HepG2 (cell line): Measurements from ENCODE around the gene FSCN2. TPM values are rescaled to one million over a fixed set of nuclear protein-coding genes. Genes with fewer than 3 reads are reported as not detected.

Experiments used
- ATAC-seq: fragments of 200-7000 bp; cut with Tn5 transposase; 3 replicates; pipeline ENCODE4 v1.9.1; 2020; ENCODE audit warnings: mild to moderate bottlenecking, moderate library complexity
- BruUV-seq: library from RNA; stranded (reverse); fragments of 400-500 nt; replicated peaks from 2 replicates; lab custom pipeline; 2021; lab: Mats Ljungman, UMichigan
- CTCF ChIA-PET: fragments of 300-600 bp; formaldehyde crosslinking; extraction: SDS; loops from one replicate; lab custom pipeline; 2021; ENCODE audit warnings: low total read pairs, inconsistent platforms, low intra/inter-chr PET ratio; lab: Yijun Ruan, JAX
- POLR2A ChIA-PET: fragments of 350-600 bp; sonication (Branson Sonifier 250); formaldehyde crosslinking; loops from one replicate; lab custom pipeline; 2020; ENCODE audit warnings: antibody characterized with exemption, inconsistent platforms; lab: Yijun Ruan, JAX
- DNase-seq: peaks from one replicate; pipeline ENCODE4 v3.0.0-alpha.2; 2015; ENCODE audit warnings: low spot score
- FAIRE-seq: peaks from 3 replicates; lab custom pipeline; 2011; peaks lifted over from hg19 to GRCh38; lab: Jason Lieb, UNC
- H2AFZ ChIP-seq: one replicate; pipeline ENCODE4 v1.6.1; 2011; ENCODE audit warnings: low read length, inconsistent platforms
- H3K27ac ChIP-seq: fragments of 300-600 bp; 3 replicates; pipeline ENCODE4 v1.8.0; 2011; ENCODE audit warnings: mixed run types, mild to moderate bottlenecking, mixed read lengths, low read length, inconsistent platforms; ENCODE audit not compliant: insufficient read depth; ENCODE audit errors: extremely low read length
- H3K27me3 ChIP-seq, 2 experiments: fragments of 200-600 bp in 1 of 2; 2 replicates in 1 of 2; 3 replicates in 1 of 2; pipeline versions ENCODE4 v1.6.0 to v1.8.0; 2011; ENCODE audit warnings: low read length in 2 of 2, mild to moderate bottlenecking in 2 of 2, moderate library complexity in 2 of 2, inconsistent platforms in 1 of 2; ENCODE audit not compliant: insufficient read depth in 2 of 2, control insufficient read depth in 1 of 2
- H3K36me3 ChIP-seq, 2 experiments: fragments of 200-600 bp in 1 of 2; replicated peaks in 1 of 2; 2 replicates in 1 of 2; 3 replicates in 1 of 2; pipeline versions ENCODE4 v1.5.1 to v1.8.0; 2011; ENCODE audit warnings: low read length in 2 of 2, inconsistent platforms in 1 of 2; ENCODE audit not compliant: insufficient read depth in 2 of 2, control insufficient read depth in 1 of 2
- H3K4me1 ChIP-seq: 2 replicates; pipeline ENCODE4 v1.5.1; 2012; ENCODE audit warnings: low read length, inconsistent platforms; ENCODE audit not compliant: insufficient read depth
- H3K4me2 ChIP-seq: 2 replicates; pipeline ENCODE4 v1.6.0; 2011; ENCODE audit warnings: low read depth, low read length, inconsistent platforms
- H3K4me3 ChIP-seq, 3 experiments: fragments of 200-600 bp in 1 of 3; sonication (generic), shearing (Covaris generic) in 1 of 3; replicated peaks in 1 of 3; 2 replicates each; pipeline ENCODE4 v1.5.1; 2011 to 2016; ENCODE audit warnings: low read length in 3 of 3, inconsistent platforms in 2 of 3, low read depth in 2 of 3, mild to moderate bottlenecking in 2 of 3, control low read depth in 1 of 3, mixed read lengths in 1 of 3; ENCODE audit not compliant: insufficient read depth in 1 of 3
- H3K79me2 ChIP-seq: one replicate; pipeline ENCODE4 v1.6.1; 2011; ENCODE audit warnings: low read length, inconsistent platforms; ENCODE audit not compliant: insufficient read depth
- H3K9ac ChIP-seq: 2 replicates; pipeline ENCODE4 v1.6.0; 2011; ENCODE audit warnings: mild to moderate bottlenecking, low read depth, low read length, inconsistent platforms; ENCODE audit not compliant: insufficient read depth
- H3K9me3 ChIP-seq: 2 replicates; pipeline ENCODE4 v1.5.1; 2012; ENCODE audit warnings: mild to moderate bottlenecking, low read length
- H4K20me1 ChIP-seq: 2 replicates; pipeline ENCODE4 v1.6.0; 2011; ENCODE audit warnings: inconsistent platforms, mild to moderate bottlenecking, low read length, moderate library complexity; ENCODE audit not compliant: insufficient read depth
- BORCS8-MEF2B ChIP-seq: sonication (generic); formaldehyde crosslinking; IDR thresholded peaks from 2 replicates; pipeline ENCODE4 v1.8.0; 2022; ENCODE audit warnings: mild to moderate bottlenecking, missing genetic modification reagents
- CEBPB ChIP-seq: IDR thresholded peaks from 2 replicates; pipeline ENCODE4 v1.6.1; 2011; ENCODE audit warnings: low read depth, low read length, improper control_type of control experiment, borderline replicate concordance
- HES4 ChIP-seq: sonication (generic); formaldehyde crosslinking; IDR thresholded peaks from 2 replicates; pipeline ENCODE4 v1.9.0; 2021; ENCODE audit warnings: mild to moderate bottlenecking, missing genetic modification reagents, borderline replicate concordance
- NFYB ChIP-seq: sonication (generic); formaldehyde crosslinking; IDR thresholded peaks from 2 replicates; pipeline ENCODE4 v1.4.0; 2020; ENCODE audit warnings: missing genetic modification reagents
- NFYC ChIP-seq: IDR thresholded peaks from 2 replicates; pipeline ENCODE4 v1.6.1; 2016; ENCODE audit warnings: missing genetic modification reagents, missing compliant biosample characterization
- THAP11 ChIP-seq: IDR thresholded peaks from 2 replicates; pipeline ENCODE4 v1.6.1; 2016; ENCODE audit warnings: missing biosample characterization, missing genetic modification reagents
- USF2 ChIP-seq, 2 experiments: sonication (generic) in 1 of 2; formaldehyde crosslinking in 1 of 2; IDR thresholded peaks; 2 replicates each; pipeline versions ENCODE4 v1.5.1 to v1.6.1; 2011 to 2020; ENCODE audit warnings: borderline replicate concordance in 1 of 2, low read depth in 1 of 2, low read length in 1 of 2, mild to moderate bottlenecking in 1 of 2, missing genetic modification reagents in 1 of 2, moderate library complexity in 1 of 2
- ZNF143 ChIP-seq: sonication (generic); formaldehyde crosslinking; IDR thresholded peaks from 2 replicates; pipeline ENCODE4 v1.4.0; 2020; ENCODE audit warnings: missing genetic modification reagents
- ZNF574 ChIP-seq: sonication (generic); formaldehyde crosslinking; IDR thresholded peaks from 2 replicates; pipeline ENCODE4 v1.4.0; 2020; ENCODE audit warnings: missing genetic modification reagents
- ZNF687 ChIP-seq: sonication (generic); formaldehyde crosslinking; IDR thresholded peaks from 2 replicates; pipeline ENCODE4 v1.5.1; 2020; ENCODE audit warnings: mild to moderate bottlenecking, missing genetic modification reagents, moderate library complexity
- WGBS: methylation state at CpG from one replicate; pipeline ENCODE4 v1.1.6; 2017; ENCODE audit warnings: low lambda C conversion rate; 5-methylcytosine and 5-hydroxymethylcytosine counted together
- in situ Hi-C: cut with HindIII; loops from 2 replicates; pipeline ENCODE4 v1.10.0; 2017; ENCODE audit warnings: low pct_unique_long_range_greater_than_20kb; ENCODE audit not compliant: extremely low pct_ligation_motif_present
- intact Hi-C: fragments of 100-400 bp; cut with micrococcal nuclease; formaldehyde crosslinking; loops from one replicate; pipeline ENCODE4 v1.10.0; 2022; ENCODE audit not compliant: unreplicated experiment
- polyA plus RNA-seq, 8 experiments: library from polyadenylated mRNA; depleted of rRNA in 3 of 8; stranded (reverse) in 7 of 8; unstranded in 1 of 8; fragments of >200 nt; fragmentation: Illumina TruSeq in 4 of 8; extraction: Trizol in 4 of 8; gene quantifications; 2 replicates each; pipeline versions ENCODE4 v1.2.1 to v1.2.3, GENCODE V29; 2011 to 2016; ENCODE audit warnings: low read depth in 4 of 8, missing spikeins in 1 of 8, mixed read lengths in 1 of 8; ENCODE audit not compliant: insufficient read depth in 1 of 8
- total RNA-seq, 5 experiments: library from RNA; depleted of rRNA; stranded (reverse); fragments of >200 nt; fragmentation: Illumina TruSeq; extraction: Trizol; gene quantifications; 2 replicates each; pipeline ENCODE4 v1.2.3, GENCODE V29; 2016; ENCODE audit warnings: low read depth in 1 of 5

The FSCN2 gene
- total and polyA plus RNA-seq, 2 of the 13 experiments (the other 11 are each of a cell fraction or from before 2014, with no cell fraction given): 0.09 TPM; not detected in 1

GRCh38 chr17:81494626-81495377 is 33.4 kb upstream of the FSCN2 start:
- ChIA-PET CTCF (no interaction called here), POLR2A (interaction anchor here (1.1 kb wide), 1 partner anchor 21 kb away, joined by 3 read pairs; no protein-coding TSS in a partner anchor)
- ATAC-seq (peak; percentile 19), DNase-seq (no peak), FAIRE-seq (peak; percentile 28)
- Histone ChIP-seq H3K4me2 (peak overlapping the region; percentile 37), H4K20me1 (no peaks in the 10 kb centered on the region), H3K79me2 (no peaks in the 10 kb centered on the region), H3K9me3 (no peaks in the 10 kb centered on the region), H3K9ac (no peak overlapping the region), H3K4me3 (no peak overlapping the region), H2AFZ (no peak overlapping the region), H3K4me1 (peaks cover 51% of the 10 kb centered on the region), H3K36me3 (no peaks in the 10 kb centered on the region), H3K27me3 (peaks cover 2 to 31% of the 10 kb centered on the region in 2 experiments), H3K27ac (no peak overlapping the region)
- 27% methylated on average over 8 of the region's 8 CpGs for WGBS
- intact Hi-C loops (no loop called here), in situ Hi-C loops (no loop called here)
- no TSS peak for BruUV-seq
- TF ChIP-seq ZNF687 (CRISPR knock-in tag) (peak; percentile 26; the same call in 1 of the 2 replicates), ZNF143 (CRISPR knock-in tag) (peak; percentile 84), NFYB (CRISPR knock-in tag) (peak; percentile 56), NFYC (CRISPR knock-in tag) (peak; percentile 75), CEBPB (no peak), HES4 (CRISPR knock-in tag) (no peak), USF2 (IDR thresholded peaks at IDR 0.05; ENCODE audit: low read depth, low read length) (peak; percentile 86), USF2 (CRISPR knock-in tag; IDR thresholded peaks at IDR 0.05; ENCODE audit: borderline replicate concordance) (peak; percentile 87; the same call in 1 of the 2 replicates), THAP11 (CRISPR knock-in tag) (peak; percentile 70; the same call in 1 of the 2 replicates), BORCS8-MEF2B (CRISPR knock-in tag) (0 out of 2 replicates have a peak, but pooled peaks have one; percentile 21), ZNF574 (CRISPR knock-in tag) (0 out of 2 replicates have a peak, but pooled peaks have one; percentile 14)
